Sigmoid colon (tissue), 3 donors: ENCODE measurements around the gene PGBD5.

Experiments used
- CTCF ChIP-seq, 4 experiments: fragments of 450-650 bp in 3 of 4; fragments of 200-600 bp in 1 of 4; IDR thresholded peaks; one replicate each; pipeline ENCODE4 v1.5.1; 2016 to 2019; ENCODE audit warnings: antibody characterized with exemption in 4 of 4, mild to moderate bottlenecking in 3 of 4, moderate library complexity in 2 of 4
- POLR2A ChIP-seq, 2 donors: fragments of 450-650 bp; IDR thresholded peaks; one replicate each; pipeline ENCODE4 v1.6.1; 2016; ENCODE audit warnings: antibody characterized with exemption in 2 of 2, mild to moderate bottlenecking in 2 of 2, moderate library complexity in 2 of 2

GRCh38 chr1:230335861-230336522 lies 90.1 kb downstream of the PGBD5 start:
- TF ChIP-seq CTCF (IDR thresholded peaks at IDR 0.05) (no peak), POLR2A (IDR thresholded peaks at IDR 0.05) (no peak)
